Endothelial cell of umbilical vein (primary cell): Measurements from ENCODE around the gene ABHD14A. TPM values are rescaled to one million over a fixed set of nuclear protein-coding genes. Genes with fewer than 3 reads are reported as not detected.

ENCODE experiments used
- BruUV-seq: library from RNA; stranded (reverse); fragments of 400-500 nt; replicated peaks from 2 replicates; lab custom pipeline; 2021; lab: Mats Ljungman, UMichigan
- CTCF ChIA-PET: fragments of 300-600, 350-600 bp; sonication (Branson Sonifier 250); formaldehyde crosslinking; loops from one replicate; lab custom pipeline; 2021; ENCODE audit warnings: antibody characterized with exemption, inconsistent platforms; lab: Charles Lee
- POLR2A ChIA-PET: fragments of 300-600, 350-600 bp; sonication (Branson Sonifier 250); formaldehyde crosslinking; loops from one replicate; lab custom pipeline; 2021; ENCODE audit warnings: antibody characterized with exemption, inconsistent platforms; lab: Charles Lee
- DNase-seq: peaks from one replicate; pipeline ENCODE4 v3.0.0-alpha.2; 2011; ENCODE audit warnings: low read depth, low spot score
- FAIRE-seq: peaks from 2 replicates; lab custom pipeline; 2011; peaks lifted over from hg19 to GRCh38; lab: Jason Lieb, UNC
- H2AFZ ChIP-seq: 2 replicates; pipeline ENCODE4 v1.6.0; 2012; ENCODE audit warnings: low read depth, low read length, control low read depth, inconsistent platforms
- H3K27ac ChIP-seq: 2 replicates; pipeline ENCODE4 v1.5.1; 2011; ENCODE audit warnings: low read depth, mild to moderate bottlenecking, control low read depth, low read length, moderate library complexity; ENCODE audit not compliant: insufficient read depth
- H3K27me3 ChIP-seq, 2 experiments: 2 replicates each; pipeline versions ENCODE4 v1.6.0 to v1.6.1; 2011; ENCODE audit warnings: low read length in 2 of 2, mixed read lengths in 1 of 2; ENCODE audit not compliant: control insufficient read depth in 2 of 2, insufficient read depth in 2 of 2
- H3K36me3 ChIP-seq, 2 experiments: 2 replicates in 1 of 2; 3 replicates in 1 of 2; pipeline ENCODE4 v1.5.1; 2011; ENCODE audit warnings: low read length in 2 of 2, mild to moderate bottlenecking in 1 of 2, moderate library complexity in 1 of 2; ENCODE audit not compliant: control insufficient read depth in 2 of 2, insufficient read depth in 2 of 2; ENCODE audit errors: extremely low read depth in 1 of 2
- H3K4me1 ChIP-seq: 3 replicates; pipeline ENCODE4 v1.5.1; 2011; ENCODE audit warnings: mild to moderate bottlenecking, low read length; ENCODE audit not compliant: control insufficient read depth, insufficient read depth; ENCODE audit errors: extremely low read depth
- H3K4me2 ChIP-seq: 2 replicates; pipeline ENCODE4 v1.6.1; 2011; ENCODE audit warnings: low read length, control low read depth, mixed read lengths; ENCODE audit not compliant: insufficient read depth
- H3K4me3 ChIP-seq, 3 experiments: fragments of 200-600 bp in 1 of 3; sonication (generic), shearing (Covaris generic) in 1 of 3; replicated peaks in 1 of 3; 2 replicates each; pipeline ENCODE4 v1.5.1; 2011 to 2016; ENCODE audit warnings: control low read depth in 3 of 3, low read length in 3 of 3, mild to moderate bottlenecking in 2 of 3, inconsistent platforms in 1 of 3, low read depth in 1 of 3, moderate library complexity in 1 of 3; ENCODE audit not compliant: insufficient read depth in 1 of 3
- H3K79me2 ChIP-seq: 2 replicates; pipeline ENCODE4 v1.6.0; 2012; ENCODE audit warnings: low read length, inconsistent platforms; ENCODE audit not compliant: control insufficient read depth, insufficient read depth
- H3K9ac ChIP-seq: replicated peaks from 2 replicates; pipeline ENCODE3; 2011; ENCODE audit warnings: low read length, control low read depth; ENCODE audit not compliant: insufficient read depth; ENCODE audit errors: extremely low read depth
- H3K9me1 ChIP-seq: replicated peaks from 3 replicates; pipeline ENCODE4 v1.6.0; 2011; ENCODE audit warnings: mild to moderate bottlenecking, low read length; ENCODE audit not compliant: control insufficient read depth, insufficient read depth; ENCODE audit errors: extremely low read depth
- H3K9me3 ChIP-seq: replicated peaks from 2 replicates; pipeline ENCODE4 v1.5.1; 2012; ENCODE audit warnings: low read length, inconsistent platforms; ENCODE audit not compliant: control insufficient read depth, insufficient read depth
- H4K20me1 ChIP-seq: replicated peaks from 2 replicates; pipeline ENCODE3; 2011; ENCODE audit warnings: mild to moderate bottlenecking, low read length; ENCODE audit not compliant: control insufficient read depth, insufficient read depth; ENCODE audit errors: extremely low read depth
- EZH2 ChIP-seq: IDR thresholded peaks from 2 replicates; pipeline ENCODE4 v1.6.1; 2012; ENCODE audit warnings: borderline replicate concordance, low read depth, mild to moderate bottlenecking, moderate library complexity, low read length, inconsistent platforms; ENCODE audit not compliant: severe bottlenecking
- FOS ChIP-seq: IDR thresholded peaks from 2 replicates; pipeline ENCODE4 v1.6.1; 2011; ENCODE audit warnings: mild to moderate bottlenecking, low read length, moderate library complexity, borderline replicate concordance; ENCODE audit not compliant: insufficient read depth
- GATA2 ChIP-seq: IDR thresholded peaks from 2 replicates; pipeline ENCODE4 v1.7.0; 2011; ENCODE audit warnings: low read depth, mild to moderate bottlenecking, moderate library complexity, mixed read lengths, low read length; ENCODE audit not compliant: insufficient read length, insufficient read depth
- JUN ChIP-seq: IDR thresholded peaks from 2 replicates; pipeline ENCODE4 v1.6.1; 2011; ENCODE audit warnings: borderline replicate concordance, low read depth; ENCODE audit not compliant: insufficient read length, insufficient read depth
- MYC ChIP-seq: IDR thresholded peaks from one replicate; pipeline ENCODE4 v1.6.1; 2011; ENCODE audit warnings: mild to moderate bottlenecking, low read depth, low read length
- POLR2A ChIP-seq: IDR thresholded peaks from 2 replicates; pipeline ENCODE4 v1.6.1; 2012; ENCODE audit warnings: low read depth, mild to moderate bottlenecking, control low read depth, low read length
- POLR2AphosphoS5 ChIP-seq: IDR thresholded peaks from 2 replicates; pipeline ENCODE4 v1.6.1; 2012; ENCODE audit warnings: low read depth, mild to moderate bottlenecking, control low read depth, low read length, moderate library complexity; ENCODE audit not compliant: insufficient read depth
- dilution Hi-C: fragments of 300-500 bp; cut with MboI; formaldehyde crosslinking; loops from one replicate; pipeline ENCODE4 v1.15.0; 2019; ENCODE audit warnings: low sequenced_read_pairs; ENCODE audit not compliant: extremely low pct_ligation_motif_present
- intact Hi-C: fragments of 100-400 bp; cut with micrococcal nuclease; formaldehyde crosslinking; loops from one replicate; pipeline ENCODE4 v1.10.0; 2022
- polyA plus RNA-seq, 4 experiments: library from polyadenylated mRNA; depleted of rRNA in 3 of 4; stranded (reverse) in 3 of 4; unstranded in 1 of 4; fragments of >200 nt; gene quantifications; 2 replicates each; pipeline versions ENCODE4 v1.2.1 to v1.2.3, GENCODE V29; 2011 to 2012; ENCODE audit warnings: missing spikeins in 1 of 4
- total RNA-seq: library from RNA; stranded (reverse); gene quantifications from 2 replicates; pipeline ENCODE4 v1.2.3, GENCODE V29; 2021
- TF ChIP-seq, protein P1 (sequence below): IDR thresholded peaks from 2 replicates; pipeline ENCODE4 v1.6.1; 2011; ENCODE audit not compliant: insufficient read depth, insufficient read length
- TF ChIP-seq, protein P2 (sequence below), 2 donors: IDR thresholded peaks; 1 replicate in 1 of 2; 2 replicates in 1 of 2; pipeline ENCODE4 v1.5.1; 2011; ENCODE audit warnings: low read length in 2 of 2, mild to moderate bottlenecking in 2 of 2, moderate library complexity in 2 of 2, control low read depth in 1 of 2, inconsistent platforms in 1 of 2, low read depth in 1 of 2; ENCODE audit not compliant: insufficient read depth in 1 of 2; ENCODE audit errors: extremely low read depth in 1 of 2

The ABHD14A gene
- total and polyA plus RNA-seq, 2 donors (not counting 3 experiments of a cell fraction or from before 2014, with no cell fraction given): 6.6 to 23.7 TPM

DNA sequence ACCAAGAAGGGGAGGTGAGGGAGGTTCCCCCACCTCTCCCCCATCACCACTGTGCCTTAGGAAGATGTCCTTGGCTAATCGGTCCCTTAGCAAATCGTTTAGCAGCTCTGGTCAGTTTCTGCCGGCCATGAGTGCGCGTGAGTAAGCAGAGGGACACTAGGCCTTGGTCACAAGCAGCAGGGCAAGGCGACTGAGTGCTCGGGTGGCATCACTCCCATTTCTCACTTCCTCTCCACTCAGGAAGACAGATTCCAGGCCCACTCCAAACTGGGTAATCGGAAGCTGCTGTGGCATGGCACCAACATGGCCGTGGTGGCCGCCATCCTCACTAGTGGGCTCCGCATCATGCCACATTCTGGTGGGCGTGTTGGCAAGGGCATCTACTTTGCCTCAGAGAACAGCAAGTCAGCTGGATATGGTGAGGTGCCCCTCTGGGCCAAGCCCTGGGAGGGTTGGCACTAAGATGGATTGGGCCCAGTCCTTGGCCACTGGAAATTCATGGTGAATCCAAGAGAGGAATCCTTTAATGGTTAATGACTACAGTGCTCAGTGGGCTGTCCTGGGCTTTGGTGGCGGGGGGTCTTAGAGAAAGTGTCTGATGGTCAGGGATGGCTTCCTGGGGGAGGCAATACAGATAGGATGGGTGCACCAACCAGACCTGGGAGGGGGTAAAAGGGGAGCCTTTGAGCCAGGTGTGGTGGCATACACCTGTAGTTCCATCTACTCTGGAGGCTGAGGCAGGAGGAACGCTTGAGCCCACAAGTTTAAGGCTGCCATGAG lies 28.7 kb upstream of the ABHD14A start:
- FAIRE-seq: no peak
- BruUV-seq: no TSS peak
- dilution Hi-C loops: no loop called here
- POLR2A ChIA-PET: no interaction called here
- no peak overlapping the region for H3K4me2 ChIP-seq
- intact Hi-C loops: loop anchor here (10.0 kb wide), 1 partner anchor 561 kb away; the partner anchor contains the start of gene MANF
- no peak overlapping the region for H2AFZ ChIP-seq
- H3K27ac ChIP-seq: no peak overlapping the region
- peaks cover 13% of the 10 kb centered on the region for H3K4me1 ChIP-seq
- no peak overlapping the region for H3K9ac ChIP-seq
- H3K36me3 ChIP-seq: no peaks in the 10 kb centered on the region
- H3K9me1 ChIP-seq: no peaks in the 10 kb centered on the region
- H4K20me1 ChIP-seq: no peaks in the 10 kb centered on the region
- CTCF ChIA-PET: no interaction called here
- DNase-seq: no peak
- H3K4me3 ChIP-seq: no peak overlapping the region
- no peaks in the 10 kb centered on the region for H3K27me3 ChIP-seq
- TF ChIP-seq MYC (no peak), GATA2 (no peak), EZH2 (no peak), JUN (no peak), POLR2A (no peak), FOS (no peak), POLR2AphosphoS5 (no peak)
- TF ChIP-seq, protein P1, sequence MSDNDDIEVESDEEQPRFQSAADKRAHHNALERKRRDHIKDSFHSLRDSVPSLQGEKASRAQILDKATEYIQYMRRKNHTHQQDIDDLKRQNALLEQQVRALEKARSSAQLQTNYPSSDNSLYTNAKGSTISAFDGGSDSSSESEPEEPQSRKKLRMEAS: no peak
- TF ChIP-seq, protein P2, sequence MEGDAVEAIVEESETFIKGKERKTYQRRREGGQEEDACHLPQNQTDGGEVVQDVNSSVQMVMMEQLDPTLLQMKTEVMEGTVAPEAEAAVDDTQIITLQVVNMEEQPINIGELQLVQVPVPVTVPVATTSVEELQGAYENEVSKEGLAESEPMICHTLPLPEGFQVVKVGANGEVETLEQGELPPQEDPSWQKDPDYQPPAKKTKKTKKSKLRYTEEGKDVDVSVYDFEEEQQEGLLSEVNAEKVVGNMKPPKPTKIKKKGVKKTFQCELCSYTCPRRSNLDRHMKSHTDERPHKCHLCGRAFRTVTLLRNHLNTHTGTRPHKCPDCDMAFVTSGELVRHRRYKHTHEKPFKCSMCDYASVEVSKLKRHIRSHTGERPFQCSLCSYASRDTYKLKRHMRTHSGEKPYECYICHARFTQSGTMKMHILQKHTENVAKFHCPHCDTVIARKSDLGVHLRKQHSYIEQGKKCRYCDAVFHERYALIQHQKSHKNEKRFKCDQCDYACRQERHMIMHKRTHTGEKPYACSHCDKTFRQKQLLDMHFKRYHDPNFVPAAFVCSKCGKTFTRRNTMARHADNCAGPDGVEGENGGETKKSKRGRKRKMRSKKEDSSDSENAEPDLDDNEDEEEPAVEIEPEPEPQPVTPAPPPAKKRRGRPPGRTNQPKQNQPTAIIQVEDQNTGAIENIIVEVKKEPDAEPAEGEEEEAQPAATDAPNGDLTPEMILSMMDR (IDR thresholded peaks at IDR 0.05; ENCODE audit: extremely low read depth in 1 of 2, insufficient read depth in 1 of 2, low read depth in 1 of 2, low read length in 2 of 2): no peak
- H3K79me2 ChIP-seq: peaks cover 4% of the 10 kb centered on the region
- H3K9me3 ChIP-seq: no peaks in the 10 kb centered on the region
